HAP-1 (cell line): ENCODE results near the gene PDE4B.
"Not testable (repeated sequence)": the region's sequence is repeated elsewhere in the genome, so short reads cannot be mapped to it uniquely, and the experiment has no call there.

Experiments
- DNase-seq, 2 experiments: peaks; one replicate each; pipeline ENCODE4 v3.0.0-alpha.2; 2016 to 2020; ENCODE audit warnings: low spot score in 2 of 2
- H3K27me3 ChIP-seq: fragments of 250-450 bp; sonication (Bioruptor Pico); 2 replicates; pipeline ENCODE4 v1.5.1; 2020; ENCODE audit warnings: low read depth, mild to moderate bottlenecking, moderate library complexity
- H3K36me3 ChIP-seq: fragments of 250-450 bp; sonication (Bioruptor Pico); replicated peaks from 2 replicates; pipeline ENCODE4 v1.5.1; 2020; ENCODE audit warnings: mild to moderate bottlenecking
- H3K4me1 ChIP-seq: fragments of 250-450 bp; sonication (Bioruptor Pico); 2 replicates; pipeline ENCODE4 v1.5.1; 2020; ENCODE audit warnings: mild to moderate bottlenecking
- H3K4me3 ChIP-seq: fragments of 250-450 bp; sonication (Bioruptor Pico); 2 replicates; pipeline ENCODE4 v1.5.1; 2020; ENCODE audit warnings: mild to moderate bottlenecking, moderate library complexity
- H3K9me3 ChIP-seq: fragments of 250-450 bp; sonication (Bioruptor Pico); 2 replicates; pipeline ENCODE4 v1.5.1; 2020; ENCODE audit warnings: mild to moderate bottlenecking, moderate library complexity
- in situ Hi-C: fragments of 300-500 bp; cut with MboI; formaldehyde crosslinking; loops from 3 replicates; pipeline ENCODE4 v1.14.3; 2020; ENCODE audit warnings: low sequenced_read_pairs, inconsistent platforms, mixed read lengths

Gene PDE4B

GRCh38 chr1:66058558-66058957 is 265.9 kb downstream of the PDE4B start:
- Histone ChIP-seq H3K36me3 (no peaks in the 10 kb centered on the region), H3K9me3 (no peaks in the 10 kb centered on the region), H3K4me3 (no peak overlapping the region), H3K27me3 (peaks cover 5% of the 10 kb centered on the region; the same call in 1 of the 2 replicates), H3K4me1 (no peaks in the 10 kb centered on the region)
- in situ Hi-C loops = no loop called here
- peak in 1 of 2 experiments; percentile 7 for DNase-seq

GRCh38 chr1:66067219-66067618 is 274.5 kb downstream of the PDE4B start:
- H3K4me1 ChIP-seq, in situ Hi-C loops, DNase-seq: not testable (repeated sequence)

GRCh38 chr1:66069976-66070876 is 277.5 kb downstream of the PDE4B start:
- Histone ChIP-seq H3K36me3 (no peaks in the 10 kb centered on the region), H3K9me3 (no peaks in the 10 kb centered on the region), H3K4me1 (0 out of 2 replicates have a peak, but pooled peaks cover 2% of the 10 kb centered on the region), H3K27me3 (peaks cover 3% of the 10 kb centered on the region; the same call in 1 of the 2 replicates), H3K4me3 (no peak overlapping the region)
- no peak for DNase-seq
- in situ Hi-C loops = no loop called here

More at GRCh38 chr1:66067219-66067618, 274.5 kb downstream of the PDE4B start:
- H3K9me3 ChIP-seq, H3K4me3 ChIP-seq, H3K27me3 ChIP-seq, H3K36me3 ChIP-seq: not testable (repeated sequence)

- no peak overlapping the region for H3K4me3 ChIP-seq
- H3K36me3 ChIP-seq = no peaks in the 10 kb centered on the region
- DNase-seq = no peak
- no peaks in the 10 kb centered on the region for H3K9me3 ChIP-seq
- H3K27me3 ChIP-seq = peaks cover 3% of the 10 kb centered on the region; the same call in 1 of the 2 replicates
- in situ Hi-C loops = no loop called here
- H3K4me1 ChIP-seq = no peaks in the 10 kb centered on the region
Measured at GRCh38 chr1:66073388-66073787, 280.7 kb downstream of the PDE4B start.

GRCh38 chr1:66074147-66074546 is 281.5 kb downstream of the PDE4B start:
- H3K4me3 ChIP-seq = no peak overlapping the region
- in situ Hi-C loops = no loop called here
- no peaks in the 10 kb centered on the region for H3K4me1 ChIP-seq
- no peaks in the 10 kb centered on the region for H3K27me3 ChIP-seq
- no peak for DNase-seq
- no peaks in the 10 kb centered on the region for H3K9me3 ChIP-seq
- no peaks in the 10 kb centered on the region for H3K36me3 ChIP-seq

GRCh38 chr1:66078412-66078811 is 285.7 kb downstream of the PDE4B start:
- H3K4me1 ChIP-seq = no peaks in the 10 kb centered on the region
- H3K36me3 ChIP-seq = no peaks in the 10 kb centered on the region
- in situ Hi-C loops = no loop called here
- no peaks in the 10 kb centered on the region for H3K27me3 ChIP-seq
- no peaks in the 10 kb centered on the region for H3K9me3 ChIP-seq
- DNase-seq = no peak
- no peak overlapping the region for H3K4me3 ChIP-seq

GRCh38 chr1:66083003-66083402 is 290.3 kb downstream of the PDE4B start:
- in situ Hi-C loops = no loop called here
- no peak for DNase-seq

GRCh38 chr1:66084442-66084841 is 291.7 kb downstream of the PDE4B start:
- Histone ChIP-seq H3K4me3 (no peak overlapping the region), H3K4me1 (no peaks in the 10 kb centered on the region), H3K36me3 (no peaks in the 10 kb centered on the region), H3K9me3 (no peaks in the 10 kb centered on the region), H3K27me3 (no peaks in the 10 kb centered on the region; the same call in 1 of the 2 replicates)
- no peak for DNase-seq
- in situ Hi-C loops = no loop called here

More at GRCh38 chr1:66083003-66083402, 290.3 kb downstream of the PDE4B start:
- Histone ChIP-seq H3K27me3 (no peaks in the 10 kb centered on the region; the same call in 1 of the 2 replicates), H3K36me3 (no peaks in the 10 kb centered on the region), H3K4me3 (no peak overlapping the region), H3K4me1 (no peaks in the 10 kb centered on the region), H3K9me3 (no peaks in the 10 kb centered on the region)

- no peak for DNase-seq
- H3K4me1 ChIP-seq = no peaks in the 10 kb centered on the region
- no peaks in the 10 kb centered on the region; the same call in 1 of the 2 replicates for H3K27me3 ChIP-seq
- H3K36me3 ChIP-seq = no peaks in the 10 kb centered on the region
- H3K9me3 ChIP-seq = no peaks in the 10 kb centered on the region
- no peak overlapping the region for H3K4me3 ChIP-seq
- in situ Hi-C loops = no loop called here
Measured at GRCh38 chr1:66085600-66085999, 292.9 kb downstream of the PDE4B start.

GRCh38 chr1:66088787-66089186 is 296.1 kb downstream of the PDE4B start:
- no peak overlapping the region for H3K4me3 ChIP-seq
- in situ Hi-C loops = no loop called here
- no peaks in the 10 kb centered on the region; the same call in 1 of the 2 replicates for H3K27me3 ChIP-seq
- H3K9me3 ChIP-seq = no peaks in the 10 kb centered on the region
- H3K4me1 ChIP-seq = no peaks in the 10 kb centered on the region
- DNase-seq = no peak
- H3K36me3 ChIP-seq = no peaks in the 10 kb centered on the region

- Histone ChIP-seq H3K9me3 (no peaks in the 10 kb centered on the region), H3K4me1 (no peaks in the 10 kb centered on the region), H3K27me3 (no peaks in the 10 kb centered on the region), H3K4me3 (no peak overlapping the region), H3K36me3 (no peaks in the 10 kb centered on the region)
- in situ Hi-C loops = no loop called here
- DNase-seq = no peak
Measured at GRCh38 chr1:66090859-66091457, 298.3 kb downstream of the PDE4B start.

- H3K27me3 ChIP-seq = no peaks in the 10 kb centered on the region
- no peak for DNase-seq
- H3K9me3 ChIP-seq = no peaks in the 10 kb centered on the region
- H3K4me1 ChIP-seq = no peaks in the 10 kb centered on the region
- H3K4me3 ChIP-seq = no peak overlapping the region
- in situ Hi-C loops = no loop called here
- H3K36me3 ChIP-seq = no peaks in the 10 kb centered on the region
Measured at GRCh38 chr1:66095190-66095589, 302.5 kb downstream of the PDE4B start.

- DNase-seq, H3K36me3 ChIP-seq, in situ Hi-C loops, H3K4me3 ChIP-seq, H3K27me3 ChIP-seq, H3K9me3 ChIP-seq, H3K4me1 ChIP-seq: not testable (repeated sequence)
Measured at GRCh38 chr1:66100959-66101358, 308.3 kb downstream of the PDE4B start.

GRCh38 chr1:66104076-66104475 is 311.4 kb downstream of the PDE4B start:
- H3K36me3 ChIP-seq, H3K9me3 ChIP-seq, DNase-seq, in situ Hi-C loops, H3K4me3 ChIP-seq, H3K4me1 ChIP-seq, H3K27me3 ChIP-seq: not testable (repeated sequence)
